Gastrocnemius medialis (tissue), 4 donors: ENCODE measurements around the gene PPP2R1B. TPM values are rescaled to one million over a fixed set of nuclear protein-coding genes. Genes with fewer than 3 reads are reported as not detected.

Experiments
- ATAC-seq, 2 donors: fragments of 150-250 bp; one replicate each; pipeline ENCODE4 v1.9.1; 2016
- DNase-seq, 2 donors: peaks; one replicate each; pipeline ENCODE4 v3.0.0-alpha.2; 2019
- H3K27ac ChIP-seq, 4 donors: fragments of 200-600 bp; sonication (generic); 1 replicate in 1 of 4; 2 replicates in 3 of 4; pipeline ENCODE4 v1.5.1; 2016 to 2018; ENCODE audit warnings: mild to moderate bottlenecking in 2 of 4, moderate library complexity in 1 of 4
- H3K27me3 ChIP-seq, 3 donors: fragments of 200-600 bp; sonication (generic) in 2 of 3; 1 replicate in 1 of 3; 2 replicates in 2 of 3; pipeline versions ENCODE4 v1.5.1 to v1.6.0; 2016 to 2019; ENCODE audit warnings: mild to moderate bottlenecking in 1 of 3, moderate library complexity in 1 of 3
- H3K36me3 ChIP-seq, 2 donors: fragments of 200-600 bp; sonication (generic) in 1 of 2; one replicate each; pipeline ENCODE4 v1.5.1; 2017 to 2018
- H3K4me1 ChIP-seq, 2 donors: fragments of 200-600 bp; sonication (generic) in 1 of 2; one replicate each; pipeline ENCODE4 v1.5.1; 2016 to 2017; ENCODE audit warnings: mild to moderate bottlenecking in 2 of 2
- H3K4me3 ChIP-seq, 4 donors: fragments of 200-600 bp; sonication (generic) in 3 of 4; 1 replicate in 1 of 4; 2 replicates in 3 of 4; pipeline ENCODE4 v1.5.1; 2016 to 2019; ENCODE audit warnings: mild to moderate bottlenecking in 2 of 4
- H3K9me3 ChIP-seq, 3 donors: fragments of 200-600 bp; sonication (generic) in 2 of 3; 1 replicate in 1 of 3; 2 replicates in 2 of 3; pipeline ENCODE4 v1.5.1; 2016 to 2019
- POLR2A ChIP-seq, 2 donors: fragments of 450-650 bp; IDR thresholded peaks; one replicate each; pipeline ENCODE4 v1.6.1; 2017; ENCODE audit warnings: antibody characterized with exemption in 2 of 2, mild to moderate bottlenecking in 2 of 2, moderate library complexity in 2 of 2
- in situ Hi-C, 4 donors: fragments of 200-750 bp; cut with MboI; loops; one replicate each; pipeline versions ENCODE4 v1.15.0 to v1.8.0; 2017; ENCODE audit warnings: low sequenced_read_pairs in 4 of 4
- intact Hi-C: fragments of 100-400 bp; cut with DNase I; formaldehyde crosslinking; loops from one replicate; pipeline ENCODE4 v1.15.1; 2023; ENCODE audit warnings: low total_unique reads
- total RNA-seq, 4 donors: library from RNA; depleted of rRNA; stranded (reverse); fragments of >200 nt; gene quantifications; one replicate each; pipeline versions ENCODE4 v1.1.0 to v1.2.3, GENCODE V29; 2016
- TF ChIP-seq, protein P1 (sequence below), 5 experiments: fragments of 450-650 bp in 3 of 5; fragments of 200-600 bp in 2 of 5; sonication (generic) in 2 of 5; IDR thresholded peaks in 4 of 5; conservative IDR thresholded peaks in 1 of 5; 1 replicate in 4 of 5; 2 replicates in 1 of 5; pipeline ENCODE4 v1.5.1; 2016 to 2019; ENCODE audit warnings: antibody characterized with exemption in 5 of 5, mild to moderate bottlenecking in 3 of 5, moderate library complexity in 3 of 5

Gene PPP2R1B
- total RNA-seq, 4 donors from 2014 or later, result 7.3 to 16.0 (median 9.4) TPM

DNA sequence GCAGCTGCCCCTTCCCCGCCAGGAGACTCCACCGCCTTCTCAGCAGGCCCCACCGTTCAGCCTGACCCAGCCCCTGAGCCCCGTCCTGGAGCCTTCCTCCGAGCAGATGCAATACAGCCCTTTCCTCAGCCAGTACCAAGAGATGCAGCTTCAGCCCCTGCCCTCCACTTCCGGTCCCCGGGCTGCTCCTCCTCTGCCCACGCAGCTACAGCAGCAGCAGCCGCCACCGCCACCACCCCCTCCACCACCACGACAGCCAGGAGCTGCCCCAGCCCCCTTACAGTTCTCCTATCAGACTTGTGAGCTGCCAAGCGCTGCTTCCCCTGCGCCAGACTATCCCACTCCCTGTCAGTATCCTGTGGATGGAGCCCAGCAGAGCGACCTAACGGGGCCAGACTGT lies 42.6 kb downstream of the PPP2R1B start:
- no peaks in the 10 kb centered on the region for H3K27me3 ChIP-seq
- TF ChIP-seq POLR2A (IDR thresholded peaks at IDR 0.05), result no peak
- no peak overlapping the region for H3K4me3 ChIP-seq
- H3K36me3 ChIP-seq, result peaks cover 0 to 72% of the 10 kb centered on the region in 2 donors
- no peaks in the 10 kb centered on the region for H3K9me3 ChIP-seq
- peaks cover 24 to 26% of the 10 kb centered on the region in 2 donors for H3K4me1 ChIP-seq
- DNase-seq (no peak), ATAC-seq (no peak)
- H3K27ac ChIP-seq, result peak overlapping the region in 3 of 4 donors; percentile 85 to 97 (median 97)
- in situ Hi-C loops (no loop called here), intact Hi-C loops (no loop called here)

GRCh38 chr11:111722501-111722900 lies 43.7 kb downstream of the PPP2R1B start:
- in situ Hi-C loops, result no loop called here
- Histone ChIP-seq H3K27me3 (no peaks in the 10 kb centered on the region), H3K27ac (peak overlapping the region; percentile 39 to 97 (median 91)), H3K4me3 (no peak overlapping the region), H3K4me1 (peaks cover 33 to 36% of the 10 kb centered on the region in 2 donors), H3K9me3 (no peaks in the 10 kb centered on the region), H3K36me3 (peaks cover 0 to 72% of the 10 kb centered on the region in 2 donors)
- ATAC-seq (peak in 1 of 2 donors; percentile 14), DNase-seq (peak in 1 of 2 donors; percentile 47)
- no peak for TF ChIP-seq POLR2A (IDR thresholded peaks at IDR 0.05)
- TF ChIP-seq, protein P1, sequence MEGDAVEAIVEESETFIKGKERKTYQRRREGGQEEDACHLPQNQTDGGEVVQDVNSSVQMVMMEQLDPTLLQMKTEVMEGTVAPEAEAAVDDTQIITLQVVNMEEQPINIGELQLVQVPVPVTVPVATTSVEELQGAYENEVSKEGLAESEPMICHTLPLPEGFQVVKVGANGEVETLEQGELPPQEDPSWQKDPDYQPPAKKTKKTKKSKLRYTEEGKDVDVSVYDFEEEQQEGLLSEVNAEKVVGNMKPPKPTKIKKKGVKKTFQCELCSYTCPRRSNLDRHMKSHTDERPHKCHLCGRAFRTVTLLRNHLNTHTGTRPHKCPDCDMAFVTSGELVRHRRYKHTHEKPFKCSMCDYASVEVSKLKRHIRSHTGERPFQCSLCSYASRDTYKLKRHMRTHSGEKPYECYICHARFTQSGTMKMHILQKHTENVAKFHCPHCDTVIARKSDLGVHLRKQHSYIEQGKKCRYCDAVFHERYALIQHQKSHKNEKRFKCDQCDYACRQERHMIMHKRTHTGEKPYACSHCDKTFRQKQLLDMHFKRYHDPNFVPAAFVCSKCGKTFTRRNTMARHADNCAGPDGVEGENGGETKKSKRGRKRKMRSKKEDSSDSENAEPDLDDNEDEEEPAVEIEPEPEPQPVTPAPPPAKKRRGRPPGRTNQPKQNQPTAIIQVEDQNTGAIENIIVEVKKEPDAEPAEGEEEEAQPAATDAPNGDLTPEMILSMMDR (IDR thresholded peaks at IDR 0.05 in 4 of 5, conservative IDR thresholded peaks at IDR 0.05 in 1 of 5), result no peak
- intact Hi-C loops, result no loop called here

- Histone ChIP-seq H3K27me3 (no peaks in the 10 kb centered on the region), H3K36me3 (peaks cover 0 to 60% of the 10 kb centered on the region in 2 donors), H3K9me3 (no peaks in the 10 kb centered on the region), H3K4me1 (peaks cover 30 to 32% of the 10 kb centered on the region in 2 donors), H3K27ac (peak overlapping the region; percentile 85 to 97 (median 88)), H3K4me3 (no peak overlapping the region)
- in situ Hi-C loops, result no loop called here
- intact Hi-C loops, result no loop called here
- ATAC-seq (no peak), DNase-seq (no peak)
- TF ChIP-seq, protein P1 (IDR thresholded peaks at IDR 0.05 in 4 of 5, conservative IDR thresholded peaks at IDR 0.05 in 1 of 5), result no peak
- TF ChIP-seq POLR2A (IDR thresholded peaks at IDR 0.05), result no peak
Observed at GRCh38 chr11:111720801-111721494, 45.2 kb downstream of the PPP2R1B start.

DNA sequence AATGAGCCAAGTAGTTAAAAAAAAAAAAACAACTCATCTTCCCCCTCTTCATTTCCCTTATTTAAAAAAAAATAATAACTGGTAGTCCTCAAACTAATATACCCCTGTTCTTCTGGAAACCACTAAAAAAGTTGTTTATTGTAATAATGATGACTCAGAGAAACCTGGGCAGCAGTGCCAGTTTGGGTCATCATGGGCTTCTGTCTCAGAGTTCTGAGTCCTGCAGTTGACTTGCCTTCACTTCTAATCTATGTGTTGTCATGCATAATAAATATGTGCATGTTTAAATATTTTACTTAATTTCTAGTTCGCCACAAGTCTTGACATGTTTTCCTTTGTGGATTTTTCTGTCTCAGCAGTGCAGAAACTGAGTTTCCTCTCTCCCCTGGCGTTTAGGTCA lies 46.8 kb downstream of the PPP2R1B start:
- in situ Hi-C loops, result no loop called here
- H3K4me3 ChIP-seq, result no peak overlapping the region
- TF ChIP-seq POLR2A (IDR thresholded peaks at IDR 0.05), result no peak
- TF ChIP-seq, protein P1 (IDR thresholded peaks at IDR 0.05 in 4 of 5, conservative IDR thresholded peaks at IDR 0.05 in 1 of 5), result no peak
- H3K27me3 ChIP-seq, result no peaks in the 10 kb centered on the region
- H3K9me3 ChIP-seq, result no peaks in the 10 kb centered on the region
- DNase-seq (no peak), ATAC-seq (no peak)
- H3K27ac ChIP-seq, result peak overlapping the region; percentile 85 to 97 (median 88)
- intact Hi-C loops, result loop anchor here (2.0 to 5.0 kb wide), 2 partner anchors 15 to 117 kb away; partner anchors contain the start of gene SIK2
- peaks cover 26 to 28% of the 10 kb centered on the region in 2 donors for H3K4me1 ChIP-seq
- H3K36me3 ChIP-seq, result peaks cover 0 to 50% of the 10 kb centered on the region in 2 donors

GRCh38 chr11:111718859-111719258 lies 47.3 kb downstream of the PPP2R1B start:
- no peak for TF ChIP-seq POLR2A (IDR thresholded peaks at IDR 0.05)
- TF ChIP-seq, protein P1 (IDR thresholded peaks at IDR 0.05 in 4 of 5, conservative IDR thresholded peaks at IDR 0.05 in 1 of 5), result no peak
- Histone ChIP-seq H3K4me3 (peak overlapping the region in 3 of 4 donors; percentile 0 to 17 (median 2)), H3K36me3 (peaks cover 0 to 45% of the 10 kb centered on the region in 2 donors), H3K27me3 (no peaks in the 10 kb centered on the region), H3K4me1 (peaks cover 27 to 29% of the 10 kb centered on the region in 2 donors), H3K27ac (peak overlapping the region; percentile 85 to 97 (median 88)), H3K9me3 (no peaks in the 10 kb centered on the region)
- ATAC-seq (no peak), DNase-seq (no peak)
- intact Hi-C loops, result loop anchor here (2.0 to 5.0 kb wide), 2 partner anchors 14 to 117 kb away; partner anchors contain the start of gene SIK2
- in situ Hi-C loops, result no loop called here
